B cell (primary cell): Measurements from ENCODE around the gene SMURF1. TPM values are rescaled to one million over a fixed set of nuclear protein-coding genes. Genes with fewer than 3 reads are reported as not detected.
"Not testable (repeated sequence)": the region's sequence is repeated elsewhere in the genome, so short reads cannot be mapped to it uniquely, and the experiment has no call there.

Experiments
- ATAC-seq: fragments of 200-7000 bp; cut with Tn5 transposase; one replicate; pipeline ENCODE4 v1.10.0; 2021; ENCODE audit warnings: low read depth, mild to moderate bottlenecking, moderate number of reproducible peaks, moderate library complexity
- CTCF ChIA-PET: fragments of 350-600 bp; sonication (Branson Sonifier 250); formaldehyde crosslinking; loops from one replicate; lab custom pipeline; 2021; ENCODE audit warnings: antibody characterized with exemption, inconsistent platforms; lab: Charles Lee
- POLR2A ChIA-PET: fragments of 350-600 bp; sonication (Branson Sonifier 250); formaldehyde crosslinking; loops from one replicate; lab custom pipeline; 2021; ENCODE audit warnings: antibody characterized with exemption; lab: Charles Lee
- DNase-seq: peaks from one replicate; pipeline ENCODE4 v3.0.0; 2013
- H2AFZ ChIP-seq: 2 replicates; pipeline ENCODE4 v1.6.1; 2012; ENCODE audit warnings: mild to moderate bottlenecking, low read depth, low read length; ENCODE audit not compliant: insufficient read depth, poor library complexity, severe bottlenecking
- H3K27ac ChIP-seq, 2 donors: 1 replicate in 1 of 2; 2 replicates in 1 of 2; pipeline ENCODE4 v1.5.1; 2012 to 2013; ENCODE audit warnings: low read length in 2 of 2, mild to moderate bottlenecking in 2 of 2, moderate library complexity in 1 of 2
- H3K27me3 ChIP-seq, 4 experiments: fragments of 200-600 bp in 1 of 4; sonication (generic) in 1 of 4; replicated peaks in 1 of 4; 1 replicate in 2 of 4; 2 replicates in 2 of 4; pipeline versions ENCODE4 v1.6.1 to v1.7.0; 2013 to 2016; ENCODE audit warnings: low read length in 3 of 4, mild to moderate bottlenecking in 2 of 4, mixed read lengths in 1 of 4, moderate library complexity in 1 of 4; ENCODE audit not compliant: insufficient read depth in 4 of 4, control insufficient read depth in 3 of 4; ENCODE audit errors: control extremely low read depth in 1 of 4
- H3K36me3 ChIP-seq, 2 experiments: replicated peaks in 1 of 2; 1 replicate in 1 of 2; 2 replicates in 1 of 2; pipeline versions ENCODE4 v1.6.1 to v1.7.1; 2013; ENCODE audit warnings: low read length in 1 of 2; ENCODE audit not compliant: insufficient read depth in 2 of 2, control insufficient read depth in 1 of 2; ENCODE audit errors: control extremely low read depth in 1 of 2, extremely low read depth in 1 of 2
- H3K4me1 ChIP-seq, 2 donors: fragments of 200-600 bp in 1 of 2; sonication (generic) in 1 of 2; 1 replicate in 1 of 2; 2 replicates in 1 of 2; pipeline versions ENCODE4 v1.5.1 to v1.6.1; 2013 to 2017; ENCODE audit warnings: low read length in 2 of 2; ENCODE audit not compliant: control insufficient read depth in 2 of 2, insufficient read depth in 2 of 2
- H3K4me2 ChIP-seq: replicated peaks from 2 replicates; pipeline ENCODE3; 2012; ENCODE audit warnings: mild to moderate bottlenecking, low read depth, low read length; ENCODE audit not compliant: poor library complexity, severe bottlenecking
- H3K4me3 ChIP-seq, 5 experiments: fragments of 200-600 bp in 1 of 5; sonication (generic) in 1 of 5; 1 replicate in 3 of 5; 2 replicates in 2 of 5; pipeline versions ENCODE4 v1.5.1 to v1.7.0; 2011 to 2016; ENCODE audit warnings: low read length in 4 of 5, mild to moderate bottlenecking in 4 of 5, low read depth in 2 of 5, control low read depth in 1 of 5, moderate library complexity in 1 of 5; ENCODE audit not compliant: insufficient read depth in 1 of 5; ENCODE audit errors: control extremely low read depth in 1 of 5, extremely low read depth in 1 of 5
- H3K79me2 ChIP-seq: fragments of 200-600 bp; sonication (generic); one replicate; pipeline ENCODE4 v1.6.0; 2016; ENCODE audit warnings: low read length; ENCODE audit not compliant: control insufficient read depth, insufficient read depth
- H3K9ac ChIP-seq: fragments of 200-600 bp; sonication (generic); 2 replicates; pipeline ENCODE4 v1.6.1; 2017; ENCODE audit warnings: mild to moderate bottlenecking, low read length, moderate library complexity
- H3K9me3 ChIP-seq, 3 donors: one replicate each; pipeline versions ENCODE4 v1.6.1 to v1.7.1; 2013; ENCODE audit warnings: low read length in 2 of 3; ENCODE audit not compliant: control insufficient read depth in 2 of 3, insufficient read depth in 1 of 3; ENCODE audit errors: control extremely low read depth in 1 of 3
- H4K20me1 ChIP-seq: 2 replicates; pipeline ENCODE4 v1.6.0; 2012; ENCODE audit warnings: mild to moderate bottlenecking, low read length; ENCODE audit not compliant: insufficient read depth, control insufficient read depth, poor library complexity, severe bottlenecking
- H3K27ac Mint-ChIP-seq: one replicate; pipeline ENCODE4 v1.8.0; 2021; ENCODE audit warnings: mixed read lengths
- H3K27me3 Mint-ChIP-seq: one replicate; pipeline ENCODE4 v1.8.0; 2021; ENCODE audit warnings: mixed read lengths
- H3K4me1 Mint-ChIP-seq: one replicate; pipeline ENCODE4 v1.8.0; 2021; ENCODE audit warnings: mixed read lengths
- H3K4me3 Mint-ChIP-seq: one replicate; pipeline ENCODE4 v1.8.0; 2021; ENCODE audit warnings: mixed read lengths
- H3K9me3 Mint-ChIP-seq: one replicate; pipeline ENCODE4 v1.8.0; 2022; ENCODE audit warnings: mixed read lengths; ENCODE audit not compliant: insufficient read depth
- CTCF ChIP-seq: fragments of 200-600 bp; IDR thresholded peaks from one replicate; pipeline ENCODE4 v1.8.0; 2022; ENCODE audit warnings: antibody characterized with exemption, mild to moderate bottlenecking
- EZH2 ChIP-seq: IDR thresholded peaks from 2 replicates; pipeline ENCODE4 v1.6.1; 2012; ENCODE audit warnings: borderline replicate concordance, low read depth, mild to moderate bottlenecking, moderate library complexity, low read length; ENCODE audit not compliant: insufficient read depth, poor library complexity, severe bottlenecking
- WGBS: methylation state at CpG from one replicate; pipeline ENCODE4 v1.1.5; 2013; ENCODE audit warnings: missing lambda C conversion rate; ENCODE audit not compliant: insufficient coverage; 5-methylcytosine and 5-hydroxymethylcytosine counted together
- intact Hi-C: fragments of 100-400 bp; cut with micrococcal nuclease; formaldehyde crosslinking; loops from one replicate; pipeline ENCODE4 v1.10.0; 2022
- polyA plus RNA-seq: library from polyadenylated mRNA; depleted of rRNA; stranded (reverse); fragments of >200 nt; gene quantifications from 2 replicates; pipeline ENCODE4 v1.2.3, GENCODE V29; 2012
- total RNA-seq, 2 donors: library from RNA; stranded (reverse); fragments of 120-200 nt in 1 of 2; gene quantifications; 1 replicate in 1 of 2; 2 replicates in 1 of 2; pipeline versions ENCODE4 v1.2.3 to v1.2.4, GENCODE V29; 2013 to 2022

The SMURF1 gene
- total and polyA plus RNA-seq, 2 donors (not counting 1 experiment from before 2014, with no cell fraction given), result 7.5 to 28.6 TPM

GRCh38 chr7:99046722-99047121, 97.2 kb downstream of the SMURF1 start:
- Histone ChIP-seq H3K27ac (no peak overlapping the region), H3K9ac (no peak overlapping the region), H2AFZ (no peak overlapping the region), H3K4me1 (no peaks in the 10 kb centered on the region), H3K9me3 (no peaks in the 10 kb centered on the region), H3K79me2 (no peaks in the 10 kb centered on the region), H3K27me3 (no peaks in the 10 kb centered on the region), H3K4me3 (no peak overlapping the region), H3K36me3 (peaks cover 18 to 58% of the 10 kb centered on the region in 2 experiments), H3K4me2 (no peak overlapping the region), H4K20me1 (no peaks in the 10 kb centered on the region)
- H3K27me3 Mint-ChIP-seq, result no peaks in the 10 kb centered on the region
- H3K27ac Mint-ChIP-seq, result no peak overlapping the region
- 96% methylated on average over 5 of the region's 8 CpGs for WGBS
- H3K4me3 Mint-ChIP-seq, result no peak overlapping the region
- DNase-seq (no peak), ATAC-seq (no peak)
- ChIA-PET CTCF (no interaction called here), POLR2A (no interaction called here)
- H3K4me1 Mint-ChIP-seq, result no peaks in the 10 kb centered on the region
- H3K9me3 Mint-ChIP-seq, result no peaks in the 10 kb centered on the region
- intact Hi-C loops, result no loop called here
- TF ChIP-seq EZH2, result no peak
- TF ChIP-seq CTCF, result no peak

- H3K4me1 Mint-ChIP-seq, H3K9me3 ChIP-seq, POLR2A ChIA-PET, H3K27me3 ChIP-seq, CTCF ChIA-PET, H3K4me3 ChIP-seq, H3K79me2 ChIP-seq, H3K9me3 Mint-ChIP-seq, H3K27ac ChIP-seq, H3K4me1 ChIP-seq, H3K27me3 Mint-ChIP-seq, H4K20me1 ChIP-seq, H2AFZ ChIP-seq, H3K4me3 Mint-ChIP-seq, H3K9ac ChIP-seq, H3K27ac Mint-ChIP-seq, DNase-seq, ATAC-seq, H3K4me2 ChIP-seq, intact Hi-C loops: not testable (repeated sequence)
- H3K36me3 ChIP-seq, result peaks cover 23 to 59% of the 10 kb centered on the region in 2 experiments
- 100% methylated on average over 14 of the region's 14 CpGs for WGBS
Observed at GRCh38 chr7:99046262-99046661, 97.6 kb downstream of the SMURF1 start.

- intact Hi-C loops, H3K79me2 ChIP-seq, DNase-seq, H3K4me3 Mint-ChIP-seq, H3K27me3 ChIP-seq, H3K27ac ChIP-seq, H3K9me3 Mint-ChIP-seq, H3K4me1 Mint-ChIP-seq, H3K4me3 ChIP-seq, H3K9me3 ChIP-seq, H3K27me3 Mint-ChIP-seq, H3K9ac ChIP-seq, ATAC-seq, H4K20me1 ChIP-seq, H3K4me2 ChIP-seq, H3K4me1 ChIP-seq, H3K27ac Mint-ChIP-seq, H2AFZ ChIP-seq, POLR2A ChIA-PET: not testable (repeated sequence)
- CTCF ChIA-PET, result interaction anchor here (10.2 kb wide), 1 partner anchor 267 kb away, joined by 113 read pairs; no protein-coding TSS in a partner anchor
- H3K36me3 ChIP-seq, result peaks cover 18 to 68% of the 10 kb centered on the region in 2 experiments
- WGBS, result 100% methylated on average over 2 of the region's 3 CpGs
Observed at GRCh38 chr7:99044858-99045257, 99.0 kb downstream of the SMURF1 start.
